PFSK-1 (cell line): ENCODE data around the gene SURF1.

Experiments used
- SIN3A ChIP-seq: IDR thresholded peaks from 2 replicates; pipeline ENCODE4 v1.6.1; 2012; ENCODE audit warnings: mild to moderate bottlenecking, low read length, moderate library complexity, borderline replicate concordance; ENCODE audit not compliant: insufficient read depth
- TAF1 ChIP-seq: IDR thresholded peaks from 2 replicates; pipeline ENCODE4 v1.6.1; 2012; ENCODE audit warnings: low read length, control low read depth, borderline replicate concordance; ENCODE audit not compliant: insufficient read depth
- TF ChIP-seq, protein P1 (sequence below), 2 experiments: IDR thresholded peaks; 2 replicates each; pipeline versions ENCODE4 v1.6.1 to v1.8.0; 2011 to 2012; ENCODE audit warnings: low read depth in 2 of 2, low read length in 2 of 2, control low read depth in 1 of 2, inconsistent platforms in 1 of 2, mild to moderate bottlenecking in 1 of 2, moderate library complexity in 1 of 2; ENCODE audit not compliant: insufficient read depth in 1 of 2

GRCh38 chr9:133404454-133405002, 48.2 kb upstream of the SURF1 start:
- TF ChIP-seq SIN3A = no peak
- TF ChIP-seq TAF1 = no peak
- TF ChIP-seq, protein P1, sequence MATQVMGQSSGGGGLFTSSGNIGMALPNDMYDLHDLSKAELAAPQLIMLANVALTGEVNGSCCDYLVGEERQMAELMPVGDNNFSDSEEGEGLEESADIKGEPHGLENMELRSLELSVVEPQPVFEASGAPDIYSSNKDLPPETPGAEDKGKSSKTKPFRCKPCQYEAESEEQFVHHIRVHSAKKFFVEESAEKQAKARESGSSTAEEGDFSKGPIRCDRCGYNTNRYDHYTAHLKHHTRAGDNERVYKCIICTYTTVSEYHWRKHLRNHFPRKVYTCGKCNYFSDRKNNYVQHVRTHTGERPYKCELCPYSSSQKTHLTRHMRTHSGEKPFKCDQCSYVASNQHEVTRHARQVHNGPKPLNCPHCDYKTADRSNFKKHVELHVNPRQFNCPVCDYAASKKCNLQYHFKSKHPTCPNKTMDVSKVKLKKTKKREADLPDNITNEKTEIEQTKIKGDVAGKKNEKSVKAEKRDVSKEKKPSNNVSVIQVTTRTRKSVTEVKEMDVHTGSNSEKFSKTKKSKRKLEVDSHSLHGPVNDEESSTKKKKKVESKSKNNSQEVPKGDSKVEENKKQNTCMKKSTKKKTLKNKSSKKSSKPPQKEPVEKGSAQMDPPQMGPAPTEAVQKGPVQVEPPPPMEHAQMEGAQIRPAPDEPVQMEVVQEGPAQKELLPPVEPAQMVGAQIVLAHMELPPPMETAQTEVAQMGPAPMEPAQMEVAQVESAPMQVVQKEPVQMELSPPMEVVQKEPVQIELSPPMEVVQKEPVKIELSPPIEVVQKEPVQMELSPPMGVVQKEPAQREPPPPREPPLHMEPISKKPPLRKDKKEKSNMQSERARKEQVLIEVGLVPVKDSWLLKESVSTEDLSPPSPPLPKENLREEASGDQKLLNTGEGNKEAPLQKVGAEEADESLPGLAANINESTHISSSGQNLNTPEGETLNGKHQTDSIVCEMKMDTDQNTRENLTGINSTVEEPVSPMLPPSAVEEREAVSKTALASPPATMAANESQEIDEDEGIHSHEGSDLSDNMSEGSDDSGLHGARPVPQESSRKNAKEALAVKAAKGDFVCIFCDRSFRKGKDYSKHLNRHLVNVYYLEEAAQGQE (IDR thresholded peaks at IDR 0.05; ENCODE audit: insufficient read depth in 1 of 2, low read depth in 2 of 2, low read length in 2 of 2) = no peak
